ENCODE results near the gene RNF212B. TPM values are rescaled to one million over a fixed set of nuclear protein-coding genes. Genes with fewer than 3 reads are reported as not detected.

The RNF212B gene
- total and polyA plus RNA-seq, 2 of the 13 experiments (the other 11 are each of a cell fraction or from before 2014, with no cell fraction given) = 0.05 TPM; not detected in 1

DNA sequence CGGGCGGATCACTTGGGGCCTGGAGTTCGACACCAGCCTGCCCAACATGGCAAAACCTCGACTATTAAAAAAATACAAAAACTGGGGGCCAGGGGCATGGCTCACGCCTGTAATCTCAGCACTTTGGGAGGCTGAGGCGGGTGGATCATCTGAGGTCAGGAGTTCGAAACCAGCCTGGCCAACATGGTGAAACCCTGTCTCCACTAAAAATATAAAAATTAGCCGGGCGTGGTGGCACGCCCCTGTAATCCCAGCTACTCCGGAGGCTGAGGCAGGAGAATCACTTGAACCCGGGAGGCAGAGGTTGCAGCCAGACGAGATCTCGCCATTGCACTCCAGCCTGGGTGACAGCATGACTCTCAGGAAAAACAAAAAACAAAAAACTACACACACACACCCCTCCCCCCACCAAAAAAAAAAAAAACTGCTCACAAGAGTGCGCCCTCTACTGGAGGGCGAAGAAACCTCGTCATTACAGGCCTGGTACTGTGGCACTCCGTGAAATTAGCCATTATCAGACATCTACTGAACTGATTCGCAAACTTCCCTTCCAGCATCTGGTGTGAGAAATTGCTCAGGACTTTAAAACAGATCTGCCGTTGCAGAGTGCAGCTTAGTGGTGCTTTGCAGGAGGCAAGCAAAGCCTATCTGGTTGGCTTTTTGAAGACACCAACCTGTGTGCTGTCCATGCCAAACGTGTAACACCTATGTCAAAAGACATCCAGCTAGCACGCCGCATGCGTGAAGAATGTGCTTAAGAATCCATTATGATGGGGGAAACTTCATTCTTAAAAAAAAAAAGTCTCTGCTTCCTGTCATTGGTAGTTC, 57.2 kb downstream of the RNF212B start (continued):
- TF ChIP-seq NFKB2 (CRISPR knock-in tag; IDR thresholded peaks at IDR 0.05; ENCODE audit: borderline replicate concordance) (peak; percentile 60; the same call in 1 of the 2 replicates), PLRG1 (conservative IDR thresholded peaks at IDR 0.05) (no peak), ZNF577 (CRISPR knock-in tag; IDR thresholded peaks at IDR 0.05; ENCODE audit: borderline replicate concordance, low read depth) (no peak), HMG20B (CRISPR knock-in tag; conservative IDR thresholded peaks at IDR 0.05) (no peak), ZNF337 (CRISPR knock-in tag; IDR thresholded peaks at IDR 0.05; ENCODE audit: borderline replicate concordance, low read depth) (no peak), ZNF768 (CRISPR knock-in tag; IDR thresholded peaks at IDR 0.05) (0 out of 2 replicates have a peak, but pooled peaks have one; percentile 39), ZSCAN22 (CRISPR knock-in tag; IDR thresholded peaks at IDR 0.05) (no peak), AHR (CRISPR knock-in tag; IDR thresholded peaks at IDR 0.05) (peak; percentile 36; the same call in 1 of the 2 replicates), ZNF230 (CRISPR knock-in tag; IDR thresholded peaks at IDR 0.05) (no peak; the same call in 1 of the 2 replicates), RELA (CRISPR knock-in tag; IDR thresholded peaks at IDR 0.05) (no peak), ATM (IDR thresholded peaks at IDR 0.05; ENCODE audit: borderline replicate concordance) (no peak), FOXA1 (IDR thresholded peaks at IDR 0.05) (no peak), FOXA1 (CRISPR knock-in tag; IDR thresholded peaks at IDR 0.05) (no peak), ZNF557 (CRISPR knock-in tag; IDR thresholded peaks at IDR 0.05) (0 out of 2 replicates have a peak, but pooled peaks have one; percentile 68), ASH2L (IDR thresholded peaks at IDR 0.05; ENCODE audit: insufficient read length, low read depth, low read length) (peak; percentile 62), ZFP36L1 (CRISPR knock-in tag; IDR thresholded peaks at IDR 0.05) (no peak)
- TF ChIP-seq, protein P1, sequence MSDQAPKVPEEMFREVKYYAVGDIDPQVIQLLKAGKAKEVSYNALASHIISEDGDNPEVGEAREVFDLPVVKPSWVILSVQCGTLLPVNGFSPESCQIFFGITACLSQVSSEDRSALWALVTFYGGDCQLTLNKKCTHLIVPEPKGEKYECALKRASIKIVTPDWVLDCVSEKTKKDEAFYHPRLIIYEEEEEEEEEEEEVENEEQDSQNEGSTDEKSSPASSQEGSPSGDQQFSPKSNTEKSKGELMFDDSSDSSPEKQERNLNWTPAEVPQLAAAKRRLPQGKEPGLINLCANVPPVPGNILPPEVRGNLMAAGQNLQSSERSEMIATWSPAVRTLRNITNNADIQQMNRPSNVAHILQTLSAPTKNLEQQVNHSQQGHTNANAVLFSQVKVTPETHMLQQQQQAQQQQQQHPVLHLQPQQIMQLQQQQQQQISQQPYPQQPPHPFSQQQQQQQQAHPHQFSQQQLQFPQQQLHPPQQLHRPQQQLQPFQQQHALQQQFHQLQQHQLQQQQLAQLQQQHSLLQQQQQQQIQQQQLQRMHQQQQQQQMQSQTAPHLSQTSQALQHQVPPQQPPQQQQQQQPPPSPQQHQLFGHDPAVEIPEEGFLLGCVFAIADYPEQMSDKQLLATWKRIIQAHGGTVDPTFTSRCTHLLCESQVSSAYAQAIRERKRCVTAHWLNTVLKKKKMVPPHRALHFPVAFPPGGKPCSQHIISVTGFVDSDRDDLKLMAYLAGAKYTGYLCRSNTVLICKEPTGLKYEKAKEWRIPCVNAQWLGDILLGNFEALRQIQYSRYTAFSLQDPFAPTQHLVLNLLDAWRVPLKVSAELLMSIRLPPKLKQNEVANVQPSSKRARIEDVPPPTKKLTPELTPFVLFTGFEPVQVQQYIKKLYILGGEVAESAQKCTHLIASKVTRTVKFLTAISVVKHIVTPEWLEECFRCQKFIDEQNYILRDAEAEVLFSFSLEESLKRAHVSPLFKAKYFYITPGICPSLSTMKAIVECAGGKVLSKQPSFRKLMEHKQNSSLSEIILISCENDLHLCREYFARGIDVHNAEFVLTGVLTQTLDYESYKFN (CRISPR knock-in tag; conservative IDR thresholded peaks at IDR 0.05) = no peak
- TF ChIP-seq, protein P2, sequence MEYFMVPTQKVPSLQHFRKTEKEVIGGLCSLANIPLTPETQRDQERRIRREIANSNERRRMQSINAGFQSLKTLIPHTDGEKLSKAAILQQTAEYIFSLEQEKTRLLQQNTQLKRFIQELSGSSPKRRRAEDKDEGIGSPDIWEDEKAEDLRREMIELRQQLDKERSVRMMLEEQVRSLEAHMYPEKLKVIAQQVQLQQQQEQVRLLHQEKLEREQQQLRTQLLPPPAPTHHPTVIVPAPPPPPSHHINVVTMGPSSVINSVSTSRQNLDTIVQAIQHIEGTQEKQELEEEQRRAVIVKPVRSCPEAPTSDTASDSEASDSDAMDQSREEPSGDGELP (IDR thresholded peaks at IDR 0.05; ENCODE audit: borderline replicate concordance, low read depth) = no peak; the same call in 1 of the 2 replicates
- TF ChIP-seq, protein P3, sequence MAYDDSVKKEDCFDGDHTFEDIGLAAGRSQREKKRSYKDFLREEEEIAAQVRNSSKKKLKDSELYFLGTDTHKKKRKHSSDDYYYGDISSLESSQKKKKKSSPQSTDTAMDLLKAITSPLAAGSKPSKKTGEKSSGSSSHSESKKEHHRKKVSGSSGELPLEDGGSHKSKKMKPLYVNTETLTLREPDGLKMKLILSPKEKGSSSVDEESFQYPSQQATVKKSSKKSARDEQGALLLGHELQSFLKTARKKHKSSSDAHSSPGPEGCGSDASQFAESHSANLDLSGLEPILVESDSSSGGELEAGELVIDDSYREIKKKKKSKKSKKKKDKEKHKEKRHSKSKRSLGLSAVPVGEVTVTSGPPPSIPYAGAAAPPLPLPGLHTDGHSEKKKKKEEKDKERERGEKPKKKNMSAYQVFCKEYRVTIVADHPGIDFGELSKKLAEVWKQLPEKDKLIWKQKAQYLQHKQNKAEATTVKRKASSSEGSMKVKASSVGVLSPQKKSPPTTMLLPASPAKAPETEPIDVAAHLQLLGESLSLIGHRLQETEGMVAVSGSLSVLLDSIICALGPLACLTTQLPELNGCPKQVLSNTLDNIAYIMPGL (CRISPR knock-in tag; IDR thresholded peaks at IDR 0.05; ENCODE audit: borderline replicate concordance in 1 of 2, low read depth in 1 of 2) = peak; percentile 76 to 80; a peak in 3 of 4 replicates
- TF ChIP-seq, protein P4, sequence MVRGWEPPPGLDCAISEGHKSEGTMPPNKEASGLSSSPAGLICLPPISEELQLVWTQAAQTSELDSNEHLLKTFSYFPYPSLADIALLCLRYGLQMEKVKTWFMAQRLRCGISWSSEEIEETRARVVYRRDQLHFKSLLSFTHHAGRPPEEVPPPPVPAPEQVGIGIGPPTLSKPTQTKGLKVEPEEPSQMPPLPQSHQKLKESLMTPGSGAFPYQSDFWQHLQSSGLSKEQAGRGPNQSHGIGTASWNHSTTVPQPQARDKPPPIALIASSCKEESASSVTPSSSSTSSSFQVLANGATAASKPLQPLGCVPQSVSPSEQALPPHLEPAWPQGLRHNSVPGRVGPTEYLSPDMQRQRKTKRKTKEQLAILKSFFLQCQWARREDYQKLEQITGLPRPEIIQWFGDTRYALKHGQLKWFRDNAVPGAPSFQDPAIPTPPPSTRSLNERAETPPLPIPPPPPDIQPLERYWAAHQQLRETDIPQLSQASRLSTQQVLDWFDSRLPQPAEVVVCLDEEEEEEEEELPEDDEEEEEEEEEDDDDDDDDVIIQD (CRISPR knock-in tag; IDR thresholded peaks at IDR 0.05; ENCODE audit: low read depth) = 0 out of 2 replicates have a peak, but pooled peaks have one; percentile 22
- TF ChIP-seq, protein P5, sequence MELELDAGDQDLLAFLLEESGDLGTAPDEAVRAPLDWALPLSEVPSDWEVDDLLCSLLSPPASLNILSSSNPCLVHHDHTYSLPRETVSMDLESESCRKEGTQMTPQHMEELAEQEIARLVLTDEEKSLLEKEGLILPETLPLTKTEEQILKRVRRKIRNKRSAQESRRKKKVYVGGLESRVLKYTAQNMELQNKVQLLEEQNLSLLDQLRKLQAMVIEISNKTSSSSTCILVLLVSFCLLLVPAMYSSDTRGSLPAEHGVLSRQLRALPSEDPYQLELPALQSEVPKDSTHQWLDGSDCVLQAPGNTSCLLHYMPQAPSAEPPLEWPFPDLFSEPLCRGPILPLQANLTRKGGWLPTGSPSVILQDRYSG (CRISPR knock-in tag; IDR thresholded peaks at IDR 0.05) = peak; percentile 82

Data from HepG2 (cell line).